NCI-H524 treated with DMSO at 0.1 percent for 48 hours (cell line): ENCODE results near the gene FGF3.

Experiments used
- DNase-seq: peaks from one replicate; lab custom pipeline; 2025; lab: John Stamatoyannopoulos, UW

Gene FGF3

GRCh38 chr11:69803022-69803421 lies 16.2 kb downstream of the FGF3 start:
- no peak for DNase-seq

GRCh38 chr11:69802590-69802989 lies 16.6 kb downstream of the FGF3 start:
- DNase-seq, result no peak

- DNase-seq, result no peak
Measured at GRCh38 chr11:69801513-69802335, 17.5 kb downstream of the FGF3 start.

GRCh38 chr11:69800278-69800677 lies 18.9 kb downstream of the FGF3 start:
- no peak for DNase-seq

- no peak for DNase-seq
Measured at GRCh38 chr11:69799582-69799981, 19.6 kb downstream of the FGF3 start.

- no peak for DNase-seq
Measured at GRCh38 chr11:69799097-69799496, 20.1 kb downstream of the FGF3 start.

GRCh38 chr11:69797737-69798528 lies 21.3 kb downstream of the FGF3 start:
- DNase-seq, result no peak

GRCh38 chr11:69797156-69797555 lies 22.1 kb downstream of the FGF3 start:
- DNase-seq, result no peak

- DNase-seq, result no peak
Measured at GRCh38 chr11:69796063-69796462, 23.2 kb downstream of the FGF3 start.

- no peak for DNase-seq
Measured at GRCh38 chr11:69791276-69792180, 27.7 kb downstream of the FGF3 start.

GRCh38 chr11:69788956-69789355 lies 30.3 kb downstream of the FGF3 start:
- DNase-seq, result no peak

- no peak for DNase-seq
Measured at GRCh38 chr11:69787906-69788305, 31.3 kb downstream of the FGF3 start.

- no peak for DNase-seq
Measured at GRCh38 chr11:69787457-69787856, 31.8 kb downstream of the FGF3 start.

GRCh38 chr11:69781241-69781640 lies 38.0 kb downstream of the FGF3 start:
- no peak for DNase-seq

- no peak for DNase-seq
Measured at GRCh38 chr11:69778373-69778772, 40.8 kb downstream of the FGF3 start.

- no peak for DNase-seq
Measured at GRCh38 chr11:69775163-69775755, 44.0 kb downstream of the FGF3 start, which contains the start of gene FGF4. Gene FGF4 (minus strand): TSS chr11:69775341. CDS start chr11:69775084, 257 bp downstream.

GRCh38 chr11:69774354-69775162 lies 44.7 kb downstream of the FGF3 start:
- DNase-seq, result no peak

GRCh38 chr11:69773626-69774353 lies 45.4 kb downstream of the FGF3 start:
- DNase-seq, result no peak

GRCh38 chr11:69771466-69771865 lies 47.8 kb downstream of the FGF3 start:
- DNase-seq, result no peak

GRCh38 chr11:69770540-69770939 lies 48.7 kb downstream of the FGF3 start:
- no peak for DNase-seq
